Cardiac fibroblast (primary cell): Measurements from ENCODE around the gene TMEM272.

Experiments used
- DNase-seq, 2 donors: peaks; one replicate each; pipeline versions ENCODE4 v3.0.0 to v3.0.0-alpha.2; 2010; ENCODE audit warnings: low read depth in 2 of 2
- H3K4me3 ChIP-seq, 2 donors: replicated peaks in 1 of 2; 1 replicate in 1 of 2; 2 replicates in 1 of 2; pipeline ENCODE4 v1.5.1; 2011; ENCODE audit warnings: low read depth in 2 of 2, low read length in 2 of 2, mild to moderate bottlenecking in 2 of 2, moderate library complexity in 1 of 2
- CTCF ChIP-seq: IDR thresholded peaks from one replicate; pipeline ENCODE4 v1.5.1; 2011; ENCODE audit warnings: low read depth, mild to moderate bottlenecking, low read length, inconsistent platforms

TMEM272 gene

GRCh38 chr13:51870616-51871015, 25.6 kb upstream of the TMEM272 start:
- TF ChIP-seq CTCF, result no peak
- H3K4me3 ChIP-seq, result no peak overlapping the region
- no peak for DNase-seq

DNA sequence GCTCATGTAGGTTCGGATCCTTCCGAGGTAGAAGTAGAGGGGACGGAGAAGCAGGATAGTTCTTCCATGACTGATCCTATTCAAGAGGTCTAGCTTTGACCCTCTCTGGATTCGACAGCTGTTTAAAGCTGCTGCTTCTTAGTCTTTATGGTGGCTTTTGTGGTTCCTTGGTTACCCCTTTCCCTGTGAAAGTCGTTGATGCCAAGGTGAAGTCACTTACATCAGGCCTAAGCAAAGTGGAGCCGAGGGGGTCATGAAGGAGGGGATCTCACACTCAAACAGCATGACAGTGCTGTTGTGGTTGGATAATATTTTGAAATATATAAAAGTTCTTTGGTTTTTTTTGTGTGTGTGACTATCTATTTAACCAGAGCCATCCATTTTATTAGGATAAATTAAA, 24.9 kb upstream of the TMEM272 start:
- no peak overlapping the region for H3K4me3 ChIP-seq
- TF ChIP-seq CTCF, result no peak
- no peak for DNase-seq

DNA sequence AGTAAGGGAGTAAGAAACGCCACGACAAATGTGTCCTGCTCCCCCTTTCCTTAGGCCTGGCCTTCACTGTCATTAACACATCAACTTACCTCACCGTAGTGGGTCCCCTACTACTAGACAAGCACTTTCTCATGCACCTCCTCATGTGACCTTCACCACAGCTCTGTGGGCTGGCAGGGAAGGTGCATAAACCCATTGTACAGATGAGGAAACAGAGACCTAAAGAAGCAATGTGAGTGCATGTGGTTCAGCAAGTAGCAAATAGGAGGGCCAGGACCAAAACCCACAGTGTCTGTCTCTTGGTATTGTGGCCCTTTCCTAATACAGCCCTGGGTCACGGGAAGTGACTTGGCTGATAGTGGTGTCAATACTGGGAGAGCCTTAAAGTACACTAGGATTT, 22.1 kb upstream of the TMEM272 start:
- no peak overlapping the region for H3K4me3 ChIP-seq
- no peak for TF ChIP-seq CTCF

GRCh38 chr13:51865838-51866237, 20.9 kb upstream of the TMEM272 start:
- H3K4me3 ChIP-seq, result no peak overlapping the region
- no peak for DNase-seq
- TF ChIP-seq CTCF, result no peak

More for the DNA sequence above, 22.1 kb upstream of the TMEM272 start:
- DNase-seq, result no peak

DNA sequence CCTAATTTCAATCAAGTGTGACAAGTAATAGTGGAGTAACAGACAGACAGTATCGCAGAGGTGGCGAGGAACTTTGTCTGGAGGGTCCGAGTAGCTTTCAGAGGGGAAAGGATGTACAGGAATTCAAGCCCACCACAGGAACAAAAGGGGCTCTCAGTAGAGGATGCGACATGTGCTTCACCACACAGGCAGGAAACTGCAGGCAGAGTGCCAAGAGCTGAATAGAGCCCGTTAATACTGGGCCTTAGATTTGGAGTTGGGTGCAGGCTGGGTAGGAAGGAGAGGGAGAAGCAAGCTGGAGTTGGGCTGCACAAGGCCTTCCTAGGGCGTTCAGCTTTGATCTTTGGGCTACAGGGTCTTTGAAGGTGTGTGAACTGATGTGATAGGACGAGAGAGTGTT, 18.0 kb upstream of the TMEM272 start:
- no peak overlapping the region for H3K4me3 ChIP-seq
- no peak for DNase-seq
- no peak for TF ChIP-seq CTCF

- no peak within 1 kb of the TSS for H3K4me3 ChIP-seq
- peak in 1 of 2 donors; percentile 43 for DNase-seq
- no peak for TF ChIP-seq CTCF
Measured at GRCh38 chr13:51861723-51862300, 16.8 kb upstream of the TMEM272 start, which contains the start of gene CCDC70. Gene CCDC70 (plus strand): TSS chr13:51861969. CDS start chr13:51865412, 3,443 bp downstream.
